ENCODE measurements around the gene CDYL2.

DNA sequence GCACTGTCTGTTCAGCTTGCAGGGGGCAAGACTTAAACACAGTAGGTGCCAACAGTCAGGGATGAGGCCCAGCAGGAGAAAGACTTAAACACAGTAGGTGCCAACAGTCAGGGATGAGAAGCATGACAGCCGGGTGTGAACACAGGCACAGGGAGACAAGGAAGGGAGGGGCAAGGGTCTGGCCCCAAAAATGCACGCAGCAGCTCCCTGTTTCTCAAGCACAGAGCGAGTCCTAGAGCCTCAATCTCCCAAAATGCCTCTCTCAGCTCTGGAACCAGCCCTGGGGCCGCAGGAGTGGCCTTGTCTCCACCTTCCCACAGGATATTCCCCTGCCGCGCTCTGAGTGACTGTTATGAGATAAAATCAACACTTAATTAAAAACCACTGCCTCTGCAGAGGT lies 197.2 kb downstream of the CDYL2 start:
- TF ChIP-seq, protein P1, sequence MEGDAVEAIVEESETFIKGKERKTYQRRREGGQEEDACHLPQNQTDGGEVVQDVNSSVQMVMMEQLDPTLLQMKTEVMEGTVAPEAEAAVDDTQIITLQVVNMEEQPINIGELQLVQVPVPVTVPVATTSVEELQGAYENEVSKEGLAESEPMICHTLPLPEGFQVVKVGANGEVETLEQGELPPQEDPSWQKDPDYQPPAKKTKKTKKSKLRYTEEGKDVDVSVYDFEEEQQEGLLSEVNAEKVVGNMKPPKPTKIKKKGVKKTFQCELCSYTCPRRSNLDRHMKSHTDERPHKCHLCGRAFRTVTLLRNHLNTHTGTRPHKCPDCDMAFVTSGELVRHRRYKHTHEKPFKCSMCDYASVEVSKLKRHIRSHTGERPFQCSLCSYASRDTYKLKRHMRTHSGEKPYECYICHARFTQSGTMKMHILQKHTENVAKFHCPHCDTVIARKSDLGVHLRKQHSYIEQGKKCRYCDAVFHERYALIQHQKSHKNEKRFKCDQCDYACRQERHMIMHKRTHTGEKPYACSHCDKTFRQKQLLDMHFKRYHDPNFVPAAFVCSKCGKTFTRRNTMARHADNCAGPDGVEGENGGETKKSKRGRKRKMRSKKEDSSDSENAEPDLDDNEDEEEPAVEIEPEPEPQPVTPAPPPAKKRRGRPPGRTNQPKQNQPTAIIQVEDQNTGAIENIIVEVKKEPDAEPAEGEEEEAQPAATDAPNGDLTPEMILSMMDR (conservative IDR thresholded peaks at IDR 0.05): no peak
- TF ChIP-seq ZFX (IDR thresholded peaks at IDR 0.05): no peak

Measured in C4-2B (cell line).